GM21526 (cell line): Measurements from ENCODE around the gene CACNA1C.

Experiments used
- ATAC-seq: cut with Tn5 transposase; IDR thresholded peaks from one replicate; pipeline ENCODE4 v1.9.1; 2021; ENCODE audit warnings: moderate library complexity; ENCODE audit not compliant: unreplicated experiment, low FRiP score

The CACNA1C gene

DNA sequence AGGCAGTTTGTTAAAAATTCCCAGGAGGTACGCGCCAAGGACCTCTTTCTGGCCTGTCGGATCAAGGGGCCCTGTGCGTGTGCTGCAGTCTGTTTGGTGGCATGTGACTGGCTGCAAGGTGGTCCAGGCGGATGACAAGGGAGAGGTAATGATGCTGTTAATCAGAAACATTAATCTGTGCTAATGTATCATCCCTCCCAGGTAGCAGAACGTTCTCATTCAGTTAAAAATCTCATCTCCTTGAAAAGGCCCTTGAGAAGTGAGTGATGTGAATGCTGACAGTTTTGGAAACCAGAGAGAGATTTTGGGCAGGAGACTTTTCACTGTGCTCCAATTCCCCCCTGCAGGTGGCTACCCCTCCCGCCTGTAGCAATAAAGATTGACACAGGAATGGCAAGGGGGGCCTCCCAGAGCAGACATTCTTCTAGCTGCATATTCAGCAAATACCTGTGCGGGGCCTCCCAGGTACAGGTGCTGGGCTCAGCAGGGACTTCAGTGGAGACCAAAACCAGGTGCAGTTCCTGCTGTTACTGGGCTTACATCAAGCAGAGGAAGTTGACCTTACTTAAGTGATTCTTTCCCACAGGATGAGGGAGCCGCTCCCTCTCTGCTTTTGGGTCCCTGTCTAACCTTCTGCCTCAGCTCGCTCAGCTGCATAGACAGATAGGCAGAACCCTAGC, 364.8 kb downstream of the CACNA1C start:
- ATAC-seq, result no peak

DNA sequence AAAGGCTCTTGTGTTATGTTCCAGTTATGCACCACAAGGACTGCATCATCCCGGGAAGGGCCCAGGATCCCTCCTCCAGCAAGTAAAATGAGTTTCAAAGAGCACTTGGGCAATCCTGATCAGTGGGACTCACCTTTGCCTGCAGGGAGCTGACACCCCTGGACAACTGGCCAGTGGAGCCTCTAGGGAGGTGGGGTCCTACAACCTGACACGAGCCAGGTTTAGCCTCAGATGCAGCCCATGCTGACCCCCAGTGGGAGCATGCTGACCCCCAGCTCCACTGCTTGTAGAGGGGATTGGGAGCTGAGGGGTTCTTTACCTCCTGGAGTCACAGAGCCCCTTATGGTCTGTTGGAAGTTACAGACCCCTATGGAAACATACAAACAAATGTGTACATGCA, 365.8 kb downstream of the CACNA1C start:
- ATAC-seq, result no peak

DNA sequence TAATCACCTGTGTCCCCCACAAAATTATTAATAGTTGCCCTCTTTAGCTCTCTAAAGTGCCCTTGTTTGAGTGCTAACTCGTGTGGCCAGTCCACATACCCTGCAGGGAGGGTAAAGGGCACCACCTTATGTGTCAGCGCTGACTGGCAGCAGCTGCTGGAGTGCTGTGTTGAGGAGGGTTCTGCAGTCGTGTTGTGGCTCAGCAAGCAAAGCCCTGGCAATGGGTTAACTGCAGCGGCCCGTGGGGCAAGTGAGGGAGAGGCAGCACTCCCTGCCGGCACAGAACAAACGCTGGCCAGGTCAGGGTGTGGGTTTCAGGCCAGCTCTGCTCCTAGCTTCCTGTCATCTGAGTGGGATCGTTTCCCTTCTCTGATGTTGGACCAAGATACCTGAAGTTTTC, 369.8 kb downstream of the CACNA1C start:
- no peak for ATAC-seq

DNA sequence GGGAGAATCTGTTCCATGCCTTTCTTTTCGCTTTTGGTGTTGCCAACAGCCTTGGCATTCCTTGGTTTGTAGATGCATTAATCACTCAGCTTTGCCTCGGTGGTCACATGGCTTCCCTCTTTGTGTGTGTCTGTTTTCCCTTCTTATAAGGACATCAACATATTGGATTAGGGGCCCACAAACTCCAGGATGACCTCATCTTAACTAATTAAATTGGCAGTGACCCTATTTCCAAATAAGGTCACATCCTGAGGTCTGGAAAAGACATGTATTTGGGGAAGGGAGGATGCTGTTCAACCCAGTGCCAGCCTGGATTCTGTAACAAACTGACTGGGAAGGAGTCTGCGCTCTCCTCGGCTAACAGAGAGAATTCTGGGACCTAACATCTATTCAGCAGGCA, 376.2 kb downstream of the CACNA1C start:
- no peak for ATAC-seq

DNA sequence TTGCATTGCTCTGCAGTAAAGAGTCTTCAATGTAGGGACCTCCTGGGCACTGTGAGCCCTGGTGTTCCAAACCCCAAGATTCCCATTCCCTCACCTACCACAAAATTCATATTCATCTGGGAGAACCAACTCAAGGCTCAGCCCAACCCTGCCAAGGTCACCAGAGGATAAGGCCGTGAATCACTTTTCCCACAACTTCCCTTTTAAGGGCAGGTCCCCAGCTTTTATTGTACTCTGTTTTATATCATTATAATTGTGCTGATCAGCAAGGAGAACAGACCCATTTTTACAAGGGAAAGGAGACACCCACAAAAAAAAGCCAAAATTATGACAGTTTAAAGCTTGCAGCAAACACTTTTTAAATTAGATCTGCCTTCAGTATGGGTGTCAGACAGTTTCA, 379.0 kb downstream of the CACNA1C start:
- ATAC-seq, result no peak

DNA sequence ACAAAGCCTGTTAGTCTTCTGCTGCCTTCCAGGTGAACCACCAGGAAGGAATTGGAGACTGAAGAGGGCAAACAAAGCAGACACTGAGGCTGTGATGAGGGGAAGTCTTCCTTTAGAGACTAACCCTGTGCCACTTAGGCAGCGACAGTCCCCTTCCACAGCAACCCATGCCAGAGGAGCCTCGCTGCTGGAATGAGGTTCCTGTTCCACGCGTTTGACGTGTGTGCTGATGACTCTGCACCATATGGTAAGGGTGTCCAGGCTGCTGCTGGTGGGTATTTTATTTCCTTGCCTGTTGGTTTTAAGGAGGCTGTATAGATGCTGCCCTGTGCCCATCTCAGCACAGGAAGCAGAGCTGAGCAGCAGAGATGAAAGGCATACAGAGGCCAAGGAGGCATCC, 380.1 kb downstream of the CACNA1C start:
- no peak for ATAC-seq

DNA sequence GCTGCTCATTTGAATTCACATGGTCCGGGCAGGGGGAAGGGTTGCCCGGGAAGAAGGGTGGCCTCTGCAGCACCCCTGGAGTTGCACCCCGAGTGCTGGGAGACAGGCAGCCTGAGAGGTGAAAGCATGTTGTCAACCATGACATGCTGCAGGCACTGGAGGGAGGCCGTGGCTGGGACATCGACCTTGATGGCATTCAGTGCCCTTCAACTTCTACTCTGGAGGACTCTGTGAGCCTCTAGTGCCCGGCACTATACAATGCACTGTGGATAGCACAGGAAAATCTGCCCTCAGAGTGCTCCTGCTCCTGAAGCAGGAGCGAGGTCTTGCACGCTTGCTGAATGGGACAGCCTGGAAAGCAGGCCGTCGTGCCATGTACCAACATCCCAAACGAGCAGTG, 382.7 kb downstream of the CACNA1C start:
- no peak for ATAC-seq

DNA sequence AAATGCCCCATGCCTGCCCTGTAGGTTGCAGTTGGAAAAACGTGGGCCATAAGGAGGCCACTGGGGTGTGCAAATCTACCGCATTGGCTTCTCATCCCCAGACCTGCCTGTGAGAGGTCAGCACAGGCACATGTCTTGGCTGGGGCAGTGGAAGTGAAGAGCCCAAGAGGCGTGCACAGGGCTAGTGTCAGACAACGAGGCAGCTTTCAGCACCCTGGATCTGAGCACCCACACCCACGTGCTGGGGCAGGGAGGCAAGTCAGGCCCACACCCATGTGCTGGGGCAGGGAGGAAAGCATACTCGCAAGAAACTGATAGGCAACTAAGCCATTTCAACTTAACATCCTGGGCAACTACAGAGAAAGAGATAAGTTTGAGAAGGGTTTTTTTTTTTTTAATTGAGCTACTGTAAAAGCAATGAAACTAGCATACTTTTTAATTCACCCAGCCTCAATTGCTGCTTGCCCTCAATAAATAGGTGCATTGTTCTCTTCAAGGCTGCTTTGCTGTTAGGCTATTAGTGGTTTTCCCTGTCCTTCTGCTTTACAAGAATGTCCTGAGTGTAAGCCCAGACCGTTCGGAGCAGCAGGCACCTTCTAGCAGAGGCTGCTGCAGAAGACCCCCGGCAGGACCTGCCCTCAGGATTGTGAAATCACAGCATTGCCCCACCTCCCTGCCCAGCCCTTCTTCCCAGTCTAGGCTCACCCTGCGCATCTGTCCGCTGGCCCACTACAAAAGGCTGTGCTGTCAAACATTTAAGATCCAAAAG, 386.7 kb downstream of the CACNA1C start:
- ATAC-seq, result no peak

DNA sequence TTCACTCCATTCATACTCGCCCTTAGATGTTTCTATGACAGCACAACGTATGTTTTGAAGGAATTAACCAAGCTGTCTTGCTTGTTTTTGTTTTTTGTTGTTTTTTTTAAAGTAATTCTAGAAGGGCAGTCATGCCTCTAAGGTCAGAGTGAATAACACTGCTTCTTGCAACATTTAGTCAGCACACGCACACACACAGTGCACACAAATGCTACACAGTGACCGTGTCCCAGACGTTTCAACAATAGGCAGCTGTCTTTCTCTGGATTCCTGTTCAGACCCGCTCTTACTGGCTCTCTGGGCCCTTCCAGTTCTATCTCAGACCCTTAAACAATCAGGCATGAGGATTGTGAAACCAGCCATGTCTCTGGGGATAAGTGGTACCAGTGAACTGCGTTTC, 391.0 kb downstream of the CACNA1C start:
- no peak for ATAC-seq

DNA sequence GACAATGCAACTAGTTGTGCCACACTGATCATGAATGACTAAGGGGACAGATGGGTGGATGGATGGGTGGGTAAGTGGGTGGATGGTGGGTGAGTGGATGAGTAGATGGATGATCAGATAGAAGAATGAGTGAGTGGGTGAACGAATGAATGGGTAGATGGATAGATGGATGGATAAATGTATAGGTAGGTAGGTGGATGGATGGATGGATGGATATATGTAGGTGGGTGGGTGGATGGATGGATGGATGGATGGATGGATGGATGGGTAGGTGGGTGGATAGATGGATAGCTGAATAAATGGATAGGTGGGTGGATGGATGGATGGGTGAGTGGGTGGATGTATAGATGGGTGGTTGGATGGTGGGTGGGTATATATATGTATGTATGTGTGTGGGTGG, 393.2 kb downstream of the CACNA1C start:
- no peak for ATAC-seq

DNA sequence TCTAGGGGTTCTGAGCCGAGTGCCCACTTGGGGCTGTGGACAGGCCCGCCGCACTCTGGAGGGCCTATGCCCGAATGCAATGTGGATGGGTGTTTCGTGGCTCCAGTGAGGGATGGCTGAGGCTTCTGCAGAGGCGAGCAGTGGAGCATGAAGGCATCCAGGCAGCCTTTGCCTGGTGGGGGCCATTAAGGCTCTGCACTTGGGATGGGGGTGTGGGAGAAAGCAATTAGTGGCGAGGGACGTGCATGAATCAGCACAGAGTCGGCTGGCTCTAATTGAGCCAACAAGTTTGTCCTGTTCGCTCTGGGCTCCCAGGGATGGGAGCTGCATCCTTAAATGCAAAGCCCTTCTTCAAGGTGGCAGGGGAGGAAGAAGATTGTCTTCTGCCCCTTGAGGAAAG, 395.1 kb downstream of the CACNA1C start:
- ATAC-seq, result no peak

DNA sequence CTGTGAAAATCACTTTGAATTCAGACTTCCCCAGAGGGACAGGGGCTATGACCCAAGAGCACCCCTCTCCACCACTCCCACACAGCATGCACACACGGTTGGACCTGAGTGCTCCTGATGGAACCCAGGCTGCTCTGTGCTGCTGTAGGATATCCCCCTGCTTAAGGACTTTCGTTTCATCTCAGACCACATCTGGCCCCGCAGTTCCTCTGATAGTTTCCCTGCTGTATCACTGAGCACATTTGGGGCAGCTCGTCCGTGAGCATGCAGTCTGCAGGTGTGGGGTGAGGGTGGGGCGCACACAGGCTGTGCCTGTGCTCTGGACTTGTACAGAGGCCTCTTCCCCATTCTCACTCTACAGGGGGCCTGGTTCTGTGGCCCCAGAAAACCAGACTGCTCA, 396.8 kb downstream of the CACNA1C start:
- ATAC-seq, result no peak

DNA sequence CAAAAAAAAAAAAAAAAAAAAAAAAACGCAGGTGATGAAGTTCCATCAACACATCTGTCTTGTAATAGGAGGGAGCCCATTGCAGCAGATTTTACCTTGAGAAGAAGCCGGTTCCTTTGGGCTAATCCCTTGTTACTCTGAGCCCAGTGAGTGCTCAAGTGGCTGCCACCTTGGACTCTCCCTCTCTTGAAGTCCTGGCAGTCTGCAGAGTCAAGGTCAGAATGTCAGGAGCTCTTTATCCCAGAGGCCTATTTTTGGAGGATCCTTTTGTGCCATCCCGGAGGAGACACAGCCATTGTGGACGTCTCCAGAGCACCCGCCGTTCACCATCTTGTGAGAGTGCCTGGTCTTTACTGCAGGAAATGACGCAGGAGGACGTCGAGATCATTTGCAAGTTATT, 397.8 kb downstream of the CACNA1C start:
- ATAC-seq, result no peak

DNA sequence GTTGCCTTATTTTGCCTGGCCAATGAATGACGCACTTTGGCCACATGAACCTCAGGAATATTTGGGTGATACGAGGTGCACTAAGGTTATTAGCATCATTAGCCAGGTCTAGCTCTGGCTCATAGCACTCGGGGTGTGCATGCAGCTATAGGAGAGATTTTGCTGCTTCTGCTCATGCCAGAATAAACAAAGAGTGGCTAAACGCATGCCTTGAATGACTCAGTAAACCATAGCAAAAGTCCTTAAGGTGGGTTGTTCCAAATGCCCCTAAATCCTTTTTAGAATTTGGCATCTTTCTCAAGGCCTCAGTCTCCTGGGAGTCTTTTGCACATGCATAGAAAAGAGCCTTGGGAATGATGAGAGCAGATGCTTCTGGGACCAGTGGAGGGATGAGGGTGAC, 398.2 kb downstream of the CACNA1C start:
- ATAC-seq, result no peak

DNA sequence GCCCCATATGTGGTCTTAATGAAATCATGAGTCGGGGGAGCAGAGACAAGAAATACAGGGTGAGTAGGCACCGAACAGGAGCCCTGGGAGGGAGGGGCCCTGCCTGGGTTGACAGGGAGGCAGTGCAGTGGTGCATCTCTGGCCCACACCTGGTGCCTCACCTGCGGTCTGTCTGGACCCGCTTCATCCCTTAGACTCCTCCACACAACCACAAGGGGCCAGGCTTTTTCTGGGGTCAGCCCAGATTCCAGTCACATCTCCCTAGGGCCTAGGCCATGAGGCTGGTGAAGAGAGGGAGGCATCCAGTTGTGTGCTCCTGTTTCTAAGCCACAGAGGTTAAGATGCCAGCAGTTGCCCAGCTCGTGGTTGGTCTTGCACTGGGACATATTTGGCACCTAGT, 398.7 kb downstream of the CACNA1C start:
- no peak for ATAC-seq

DNA sequence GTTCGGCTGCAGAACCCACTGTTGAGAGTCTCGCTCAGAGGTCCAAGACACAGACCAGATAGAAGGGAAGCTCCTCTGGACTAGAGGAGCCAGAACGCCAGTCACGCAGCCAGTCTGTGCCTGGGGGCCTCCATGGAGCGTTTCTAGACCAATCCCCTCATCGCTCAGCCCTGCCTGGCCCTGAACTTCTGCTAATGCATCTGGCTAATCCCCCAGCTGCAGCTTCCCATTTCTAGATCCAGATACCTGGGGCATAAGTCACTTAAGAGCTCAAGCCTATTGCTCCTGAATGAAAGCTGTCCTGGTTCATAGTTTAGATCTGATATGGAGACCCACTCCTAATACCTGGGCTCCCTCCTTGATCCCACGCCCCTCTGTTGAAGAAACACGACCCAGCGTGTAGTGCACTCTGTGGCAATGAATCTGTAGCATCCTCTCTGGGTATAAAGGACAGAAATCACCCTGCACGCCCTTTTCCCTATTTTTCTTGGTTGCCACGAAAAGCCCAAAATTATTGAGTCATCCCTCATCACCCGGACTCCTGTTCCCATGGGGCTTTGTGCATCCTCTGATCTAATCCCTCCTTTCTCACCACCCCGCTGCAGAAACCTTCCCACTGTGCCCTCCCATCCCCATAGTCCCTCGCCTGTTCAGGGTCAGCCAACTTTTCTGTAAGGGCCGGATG, 400.4 kb downstream of the CACNA1C start:
- ATAC-seq, result no peak

DNA sequence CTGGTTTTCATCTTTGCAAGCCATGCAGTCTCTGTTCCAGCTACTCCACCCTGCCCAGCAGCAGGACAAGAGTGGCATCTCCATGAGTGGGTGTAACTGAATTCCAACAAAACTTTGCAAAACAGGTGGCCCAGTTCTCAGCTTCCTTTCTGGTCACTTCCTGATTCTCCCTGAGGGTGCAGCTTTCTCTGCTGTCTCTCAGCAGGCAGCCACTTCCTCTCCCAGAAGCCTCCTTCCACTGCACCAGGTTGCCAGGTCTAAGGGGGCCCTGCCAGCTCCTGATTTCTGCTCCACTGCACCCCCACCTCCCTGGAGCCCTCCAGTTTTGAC, 400.9 kb downstream of the CACNA1C start:
- ATAC-seq, result no peak

DNA sequence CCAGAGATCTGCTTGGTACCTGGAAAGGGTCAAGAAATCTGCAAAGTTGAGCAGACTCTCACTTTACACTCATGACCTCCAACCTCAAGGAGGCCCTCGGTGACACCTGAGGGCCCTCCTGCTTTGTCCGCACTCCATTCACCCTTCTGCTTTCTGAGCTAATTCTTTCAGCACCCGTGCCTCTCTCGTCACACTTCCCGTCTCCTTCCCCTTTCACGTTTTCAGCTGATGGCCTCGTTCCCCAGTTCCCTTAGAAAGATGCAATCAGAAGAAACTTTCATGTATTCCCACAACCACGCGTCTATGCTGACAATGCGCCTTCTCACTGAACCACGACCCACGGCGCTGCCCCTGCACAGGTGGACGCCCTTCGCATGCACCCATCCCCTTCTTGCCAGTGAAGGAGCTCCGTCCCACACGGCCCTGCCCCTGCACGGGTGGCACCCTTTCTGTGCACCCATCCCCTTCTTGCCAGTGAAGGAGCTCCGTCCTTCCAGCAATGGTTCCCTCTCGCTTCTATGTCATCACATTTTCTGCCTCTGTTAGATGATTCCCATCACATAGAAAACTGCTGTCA, 401.9 kb downstream of the CACNA1C start:
- no peak for ATAC-seq

DNA sequence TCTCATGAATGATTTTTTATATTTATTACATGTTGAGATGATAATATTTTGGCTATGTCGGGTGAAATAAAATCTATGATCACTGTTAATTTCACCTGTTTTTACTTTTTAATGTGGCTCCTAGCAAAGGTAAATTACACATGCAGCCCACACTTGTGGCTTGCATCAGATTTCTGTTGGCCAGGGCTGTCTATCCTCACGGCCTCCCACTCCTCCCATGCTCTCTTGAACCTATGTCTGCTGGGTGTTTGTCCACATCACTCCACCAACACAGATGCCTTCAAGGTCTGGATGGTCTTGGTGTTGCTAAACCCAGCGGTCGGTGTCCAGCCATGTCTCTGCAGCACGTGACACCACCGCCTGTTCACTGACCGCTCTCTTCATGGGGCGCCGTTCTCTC, 402.6 kb downstream of the CACNA1C start:
- ATAC-seq, result no peak

DNA sequence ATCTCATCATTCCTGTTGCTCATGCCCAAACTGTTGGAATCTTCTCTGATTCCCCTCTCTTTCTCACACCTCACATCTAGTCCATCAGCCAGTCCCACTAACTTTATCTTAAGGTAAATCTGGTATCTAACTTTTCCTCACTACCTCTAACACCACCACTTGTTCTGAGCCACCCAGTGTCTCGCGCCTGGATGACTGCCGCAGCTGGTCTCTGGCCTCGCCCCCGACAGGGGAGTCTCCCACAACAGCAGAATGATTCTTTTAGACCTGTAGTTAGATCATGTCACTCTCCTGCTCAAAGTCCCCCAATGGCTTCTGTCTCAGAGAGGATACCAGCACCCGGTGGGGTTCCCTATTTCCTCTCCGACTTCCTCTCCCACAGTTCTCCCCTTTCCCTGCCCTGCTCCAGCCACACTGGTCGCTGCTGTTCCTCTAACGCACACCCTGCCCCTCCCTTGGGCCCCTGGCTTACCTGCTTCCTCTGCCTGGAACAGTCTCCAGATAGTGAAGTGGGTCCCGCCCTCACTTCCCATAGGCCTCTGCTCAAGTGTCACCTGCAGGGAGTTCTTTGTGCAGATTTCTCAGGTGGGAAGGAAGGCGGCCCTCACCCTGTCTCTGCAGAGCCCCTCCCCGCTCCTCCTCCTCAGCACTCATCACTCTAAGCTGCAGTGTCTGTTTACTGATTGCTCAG, 403.5 kb downstream of the CACNA1C start:
- ATAC-seq, result no peak

DNA sequence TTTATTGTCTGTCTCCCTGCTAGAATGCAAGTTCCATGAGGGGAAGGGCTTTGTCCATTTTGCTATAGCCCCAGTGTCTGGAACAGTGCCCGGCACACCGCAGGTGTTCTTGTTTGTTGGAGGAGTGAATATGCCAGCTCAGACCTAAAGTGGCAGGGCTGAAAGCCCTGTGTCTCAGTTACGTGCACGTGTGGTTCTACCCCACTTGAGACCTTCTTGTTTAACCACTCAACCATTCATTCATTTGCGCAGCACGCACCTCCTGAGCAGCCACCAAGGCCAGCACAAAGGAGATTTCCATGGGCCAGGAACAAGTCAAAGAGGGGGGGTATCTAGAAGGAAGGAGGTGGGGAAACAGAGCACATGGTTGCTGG, 404.0 kb downstream of the CACNA1C start:
- ATAC-seq, result no peak
